SU-DHL-6 (cell line): ENCODE data around the gene ROS1.

Experiments
- H2AFZ ChIP-seq: fragments of 200-600 bp; sonication (generic); 2 replicates; pipeline ENCODE4 v1.6.1; 2014; ENCODE audit warnings: low read depth, mild to moderate bottlenecking, moderate library complexity, mixed read lengths, antibody characterized with exemption, low read length; ENCODE audit not compliant: severe bottlenecking
- H3F3A ChIP-seq: fragments of 200-600 bp; shearing (Covaris generic); 2 replicates; pipeline ENCODE4 v1.6.0; 2016; ENCODE audit warnings: antibody characterized with exemption, mild to moderate bottlenecking; ENCODE audit not compliant: insufficient read depth
- H3K27ac ChIP-seq: fragments of 200-600 bp; sonication (generic); 2 replicates; pipeline ENCODE4 v1.5.1; 2016; ENCODE audit warnings: low read depth, mild to moderate bottlenecking, low read length, moderate library complexity, mixed read lengths
- H3K27me3 ChIP-seq: fragments of 200-600 bp; sonication (generic), shearing (Covaris generic); 2 replicates; pipeline ENCODE4 v1.6.0; 2014; ENCODE audit warnings: mild to moderate bottlenecking, low read length
- H3K36me3 ChIP-seq: fragments of 200-600 bp; sonication (generic); 2 replicates; pipeline ENCODE4 v1.6.1; 2014; ENCODE audit warnings: mild to moderate bottlenecking, low read length, mixed read lengths
- H3K4me2 ChIP-seq: fragments of 300-600, 200-600 bp; shearing (Covaris generic), sonication (generic); 2 replicates; pipeline ENCODE4 v1.6.0; 2014; ENCODE audit warnings: low read length, low read depth, mild to moderate bottlenecking; ENCODE audit not compliant: poor library complexity, severe bottlenecking
- H3K4me3 ChIP-seq: fragments of 200-600 bp; sonication (generic); 2 replicates; pipeline ENCODE4 v1.5.1; 2014; ENCODE audit warnings: antibody characterized with exemption, low read length, mild to moderate bottlenecking, mixed read lengths; ENCODE audit not compliant: insufficient read depth, poor library complexity, severe bottlenecking
- H3K79me2 ChIP-seq: fragments of 200-600 bp; sonication (generic); 2 replicates; pipeline ENCODE4 v1.6.1; 2014; ENCODE audit warnings: mild to moderate bottlenecking, low read length, moderate library complexity; ENCODE audit not compliant: insufficient read depth
- H3K9ac ChIP-seq: fragments of 200-600 bp; sonication (generic); 2 replicates; pipeline ENCODE4 v1.7.0; 2014; ENCODE audit warnings: mild to moderate bottlenecking, low read length
- H3K9me2 ChIP-seq: fragments of 200-600 bp; sonication (generic); replicated peaks from 2 replicates; pipeline ENCODE4 v1.6.1; 2014; ENCODE audit warnings: low read length; ENCODE audit not compliant: insufficient read depth
- H3K9me3 ChIP-seq: fragments of 200-600 bp; sonication (generic); 2 replicates; pipeline ENCODE4 v1.6.1; 2014; ENCODE audit warnings: low read length, mixed read lengths; ENCODE audit not compliant: insufficient read depth
- H4K20me1 ChIP-seq: fragments of 200-600 bp; sonication (generic); 2 replicates; pipeline ENCODE4 v1.6.1; 2014; ENCODE audit warnings: low read depth, mild to moderate bottlenecking, antibody characterized with exemption, low read length, moderate library complexity, mixed read lengths
- CTCF ChIP-seq: fragments of 200-600 bp; sonication (generic); IDR thresholded peaks from one replicate; pipeline ENCODE4 v1.5.1; 2017; ENCODE audit warnings: antibody characterized with exemption, mild to moderate bottlenecking, low read length, moderate library complexity; ENCODE audit not compliant: insufficient read depth, poor library complexity, severe bottlenecking
- EZH2phosphoT487 ChIP-seq: fragments of 200-600 bp; sonication (generic), shearing (Covaris generic); conservative IDR thresholded peaks from 2 replicates; pipeline ENCODE4 v1.6.1; 2018; ENCODE audit warnings: mild to moderate bottlenecking, antibody characterized with exemption, low read length, moderate library complexity, mixed read lengths

Gene ROS1

GRCh38 chr6:117264692-117265409 lies 160.9 kb downstream of the ROS1 start:
- Histone ChIP-seq H3K4me2 (no peak overlapping the region), H3K27ac (no peak overlapping the region), H3K27me3 (no peaks in the 10 kb centered on the region)

GRCh38 chr6:117264369-117264691 lies 161.4 kb downstream of the ROS1 start:
- H3K4me3 ChIP-seq: no peak overlapping the region
- H3F3A ChIP-seq: no peaks in the 10 kb centered on the region
- H2AFZ ChIP-seq: no peak overlapping the region
- H3K79me2 ChIP-seq: no peaks in the 10 kb centered on the region
- H3K9me2 ChIP-seq: no peaks in the 10 kb centered on the region
- H3K27me3 ChIP-seq: no peaks in the 10 kb centered on the region
- no peak overlapping the region for H3K4me2 ChIP-seq
- no peak for TF ChIP-seq EZH2phosphoT487
- TF ChIP-seq CTCF: no peak
- H4K20me1 ChIP-seq: no peaks in the 10 kb centered on the region
- H3K36me3 ChIP-seq: no peaks in the 10 kb centered on the region
- H3K27ac ChIP-seq: no peak overlapping the region
- H3K9me3 ChIP-seq: no peaks in the 10 kb centered on the region
- no peak overlapping the region for H3K9ac ChIP-seq

More at GRCh38 chr6:117264692-117265409, 160.9 kb downstream of the ROS1 start:
- H3K4me3 ChIP-seq: no peak overlapping the region
- H4K20me1 ChIP-seq: no peaks in the 10 kb centered on the region
- H2AFZ ChIP-seq: no peak overlapping the region
- no peaks in the 10 kb centered on the region for H3K36me3 ChIP-seq
- H3F3A ChIP-seq: no peaks in the 10 kb centered on the region
- H3K9me3 ChIP-seq: no peaks in the 10 kb centered on the region
- H3K9ac ChIP-seq: no peak overlapping the region
- TF ChIP-seq CTCF (no peak), EZH2phosphoT487 (no peak)
- no peaks in the 10 kb centered on the region for H3K9me2 ChIP-seq
- H3K79me2 ChIP-seq: no peaks in the 10 kb centered on the region

GRCh38 chr6:117263353-117263927 lies 162.3 kb downstream of the ROS1 start:
- H3K79me2 ChIP-seq: no peaks in the 10 kb centered on the region
- H3K36me3 ChIP-seq: no peaks in the 10 kb centered on the region
- no peaks in the 10 kb centered on the region for H3K9me3 ChIP-seq
- no peaks in the 10 kb centered on the region for H3K27me3 ChIP-seq
- H3K27ac ChIP-seq: no peak overlapping the region
- no peaks in the 10 kb centered on the region for H3F3A ChIP-seq
- no peak overlapping the region for H3K4me2 ChIP-seq
- H2AFZ ChIP-seq: no peak overlapping the region
- H3K4me3 ChIP-seq: no peak overlapping the region
- TF ChIP-seq CTCF (no peak), EZH2phosphoT487 (no peak)
- H3K9me2 ChIP-seq: no peaks in the 10 kb centered on the region
- H3K9ac ChIP-seq: no peak overlapping the region
- no peaks in the 10 kb centered on the region for H4K20me1 ChIP-seq
